ENCODE results near the gene KCNQ1.

The KCNQ1 gene

GRCh38 chr11:2678396-2678795 lies 233.6 kb downstream of the KCNQ1 start:
- Histone ChIP-seq H3K4me2 (ENCODE audit: low read depth, low read length, poor library complexity, severe bottlenecking) (no peak overlapping the region), H3K9me2 (replicated peaks; ENCODE audit: insufficient read depth, low read length) (no peaks in the 10 kb centered on the region), H3K27ac (ENCODE audit: low read depth, low read length) (no peak overlapping the region), H3K27me3 (ENCODE audit: low read length) (no peaks in the 10 kb centered on the region), H4K20me1 (ENCODE audit: low read depth, low read length) (no peaks in the 10 kb centered on the region), H2AFZ (ENCODE audit: low read depth, low read length, severe bottlenecking) (no peak overlapping the region), H3K79me2 (ENCODE audit: insufficient read depth, low read length) (no peaks in the 10 kb centered on the region), H3K9ac (ENCODE audit: low read length) (no peak overlapping the region), H3F3A (ENCODE audit: insufficient read depth) (no peaks in the 10 kb centered on the region), H3K36me3 (ENCODE audit: low read length) (no peaks in the 10 kb centered on the region), H3K4me3 (ENCODE audit: insufficient read depth, low read length, poor library complexity, severe bottlenecking) (no peak overlapping the region), H3K9me3 (ENCODE audit: insufficient read depth, low read length) (no peaks in the 10 kb centered on the region)
- no peak for TF ChIP-seq EZH2phosphoT487 (conservative IDR thresholded peaks at IDR 0.05; ENCODE audit: low read length)
- TF ChIP-seq, protein P1, sequence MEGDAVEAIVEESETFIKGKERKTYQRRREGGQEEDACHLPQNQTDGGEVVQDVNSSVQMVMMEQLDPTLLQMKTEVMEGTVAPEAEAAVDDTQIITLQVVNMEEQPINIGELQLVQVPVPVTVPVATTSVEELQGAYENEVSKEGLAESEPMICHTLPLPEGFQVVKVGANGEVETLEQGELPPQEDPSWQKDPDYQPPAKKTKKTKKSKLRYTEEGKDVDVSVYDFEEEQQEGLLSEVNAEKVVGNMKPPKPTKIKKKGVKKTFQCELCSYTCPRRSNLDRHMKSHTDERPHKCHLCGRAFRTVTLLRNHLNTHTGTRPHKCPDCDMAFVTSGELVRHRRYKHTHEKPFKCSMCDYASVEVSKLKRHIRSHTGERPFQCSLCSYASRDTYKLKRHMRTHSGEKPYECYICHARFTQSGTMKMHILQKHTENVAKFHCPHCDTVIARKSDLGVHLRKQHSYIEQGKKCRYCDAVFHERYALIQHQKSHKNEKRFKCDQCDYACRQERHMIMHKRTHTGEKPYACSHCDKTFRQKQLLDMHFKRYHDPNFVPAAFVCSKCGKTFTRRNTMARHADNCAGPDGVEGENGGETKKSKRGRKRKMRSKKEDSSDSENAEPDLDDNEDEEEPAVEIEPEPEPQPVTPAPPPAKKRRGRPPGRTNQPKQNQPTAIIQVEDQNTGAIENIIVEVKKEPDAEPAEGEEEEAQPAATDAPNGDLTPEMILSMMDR (IDR thresholded peaks at IDR 0.05; ENCODE audit: insufficient read depth, low read length, poor library complexity, severe bottlenecking) = no peak

- Histone ChIP-seq H3K27ac (ENCODE audit: low read depth, low read length) (no peak overlapping the region), H4K20me1 (ENCODE audit: low read depth, low read length) (no peaks in the 10 kb centered on the region)
Observed at GRCh38 chr11:2679011-2679676, 234.3 kb downstream of the KCNQ1 start.

GRCh38 chr11:2681408-2682145 lies 236.8 kb downstream of the KCNQ1 start:
- no peak for TF ChIP-seq EZH2phosphoT487 (conservative IDR thresholded peaks at IDR 0.05; ENCODE audit: low read length)
- TF ChIP-seq, protein P1 (IDR thresholded peaks at IDR 0.05; ENCODE audit: insufficient read depth, low read length, poor library complexity, severe bottlenecking) = no peak
- H3K27ac ChIP-seq (ENCODE audit: low read depth, low read length) = no peak overlapping the region
- no peaks in the 10 kb centered on the region for H3K36me3 ChIP-seq (ENCODE audit: low read length)
- no peaks in the 10 kb centered on the region for H3K9me2 ChIP-seq (replicated peaks; ENCODE audit: insufficient read depth, low read length)
- no peaks in the 10 kb centered on the region for H4K20me1 ChIP-seq (ENCODE audit: low read depth, low read length)
- no peaks in the 10 kb centered on the region for H3K79me2 ChIP-seq (ENCODE audit: insufficient read depth, low read length)
- H3K4me3 ChIP-seq (ENCODE audit: insufficient read depth, low read length, poor library complexity, severe bottlenecking) = no peak overlapping the region
- no peaks in the 10 kb centered on the region for H3K27me3 ChIP-seq (ENCODE audit: low read length)
- no peaks in the 10 kb centered on the region for H3F3A ChIP-seq (ENCODE audit: insufficient read depth)
- H3K4me2 ChIP-seq (ENCODE audit: low read depth, low read length, poor library complexity, severe bottlenecking) = no peak overlapping the region
- no peaks in the 10 kb centered on the region for H3K9me3 ChIP-seq (ENCODE audit: insufficient read depth, low read length)
- H2AFZ ChIP-seq (ENCODE audit: low read depth, low read length, severe bottlenecking) = no peak overlapping the region
- no peak overlapping the region for H3K9ac ChIP-seq (ENCODE audit: low read length)

More at GRCh38 chr11:2679011-2679676, 234.3 kb downstream of the KCNQ1 start:
- H3K9me3 ChIP-seq (ENCODE audit: insufficient read depth, low read length) = no peaks in the 10 kb centered on the region
- no peaks in the 10 kb centered on the region for H3K36me3 ChIP-seq (ENCODE audit: low read length)
- no peaks in the 10 kb centered on the region for H3K9me2 ChIP-seq (replicated peaks; ENCODE audit: insufficient read depth, low read length)
- H3K9ac ChIP-seq (ENCODE audit: low read length) = no peak overlapping the region
- H3K79me2 ChIP-seq (ENCODE audit: insufficient read depth, low read length) = no peaks in the 10 kb centered on the region
- no peak overlapping the region for H3K4me3 ChIP-seq (ENCODE audit: insufficient read depth, low read length, poor library complexity, severe bottlenecking)
- H3F3A ChIP-seq (ENCODE audit: insufficient read depth) = no peaks in the 10 kb centered on the region
- no peak overlapping the region for H2AFZ ChIP-seq (ENCODE audit: low read depth, low read length, severe bottlenecking)
- no peak overlapping the region for H3K4me2 ChIP-seq (ENCODE audit: low read depth, low read length, poor library complexity, severe bottlenecking)
- H3K27me3 ChIP-seq (ENCODE audit: low read length) = no peaks in the 10 kb centered on the region
- no peak for TF ChIP-seq EZH2phosphoT487 (conservative IDR thresholded peaks at IDR 0.05; ENCODE audit: low read length)
- TF ChIP-seq, protein P1 (IDR thresholded peaks at IDR 0.05; ENCODE audit: insufficient read depth, low read length, poor library complexity, severe bottlenecking) = no peak
